ENCODE results near the gene LIN54.

Gene LIN54

DNA sequence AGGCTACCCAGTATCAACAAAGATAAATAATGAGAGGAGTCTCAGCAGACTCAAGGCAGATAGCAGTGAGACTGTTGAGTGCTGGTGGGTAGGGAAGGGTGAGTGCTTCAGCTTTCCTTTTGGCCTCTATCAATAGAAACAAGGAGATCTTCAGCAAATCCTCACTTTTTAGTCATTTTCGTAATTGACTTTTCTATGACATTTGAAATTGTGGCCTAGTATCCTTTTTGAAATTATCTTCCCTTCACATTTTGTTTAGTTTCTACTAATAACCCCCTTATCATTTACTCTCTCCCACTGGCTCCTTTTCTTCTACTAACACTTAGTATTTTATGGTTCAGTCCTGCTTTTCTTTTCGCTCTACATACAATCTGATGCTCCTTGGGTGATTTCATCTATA lies 44.9 kb downstream of the LIN54 start:
- DNase-seq, result no peak
- H3K4me3 ChIP-seq (ENCODE audit: low read depth, low read length), result no peak overlapping the region
- no peak overlapping the region for H4K91ac ChIP-seq (ENCODE audit: low read depth, low read length)
- no peaks in the 10 kb centered on the region for H3K4me1 ChIP-seq (ENCODE audit: control insufficient read depth in 1 of 2, insufficient read depth in 2 of 2, low read length in 2 of 2)
- H2AFZ ChIP-seq (ENCODE audit: insufficient read depth, low read length, poor library complexity), result no peak overlapping the region
- no peak overlapping the region for H3K4ac ChIP-seq (ENCODE audit: low read depth, low read length)
- H2BK12ac ChIP-seq (ENCODE audit: low read length), result no peak overlapping the region
- H4K8ac ChIP-seq (ENCODE audit: low read depth, low read length), result no peak overlapping the region
- H3K79me1 ChIP-seq (ENCODE audit: low read length), result no peaks in the 10 kb centered on the region
- peaks cover 2 to 12% of the 10 kb centered on the region in 2 experiments for H3K36me3 ChIP-seq (ENCODE audit: control insufficient read depth in 1 of 2, insufficient read depth in 2 of 2, low read length in 2 of 2)
- no peak overlapping the region for H2BK120ac ChIP-seq (ENCODE audit: insufficient read depth, low read length, poor library complexity)
- no peak overlapping the region for H2AK5ac ChIP-seq (ENCODE audit: low read length)
- no peaks in the 10 kb centered on the region for H3K9me3 ChIP-seq (ENCODE audit: insufficient read depth, low read depth, low read length)
- H3K79me2 ChIP-seq (ENCODE audit: control insufficient read depth, insufficient read depth, low read length, poor library complexity), result no peaks in the 10 kb centered on the region
- no peak overlapping the region for H3K14ac ChIP-seq (ENCODE audit: low read length)
- no peak overlapping the region for H4K12ac ChIP-seq (ENCODE audit: low read depth, low read length)
- no peak overlapping the region for H3K27ac ChIP-seq (ENCODE audit: low read depth, low read length)
- H3K4me2 ChIP-seq (ENCODE audit: low read length), result no peak overlapping the region
- no CpG with 5 or more reads among the region's 2 CpGs for WGBS (ENCODE audit: extremely low coverage, insufficient coverage, insufficient read length)
- no peaks in the 10 kb centered on the region for H3K27me3 ChIP-seq (ENCODE audit: insufficient read depth, low read length)
- no peak overlapping the region for H3K23ac ChIP-seq (ENCODE audit: low read length)
- H3K9ac ChIP-seq (ENCODE audit: low read length), result no peak overlapping the region
- no peak overlapping the region for H2BK5ac ChIP-seq (ENCODE audit: low read depth, low read length, poor library complexity)
- H3K18ac ChIP-seq (ENCODE audit: low read length), result no peak overlapping the region

DNA sequence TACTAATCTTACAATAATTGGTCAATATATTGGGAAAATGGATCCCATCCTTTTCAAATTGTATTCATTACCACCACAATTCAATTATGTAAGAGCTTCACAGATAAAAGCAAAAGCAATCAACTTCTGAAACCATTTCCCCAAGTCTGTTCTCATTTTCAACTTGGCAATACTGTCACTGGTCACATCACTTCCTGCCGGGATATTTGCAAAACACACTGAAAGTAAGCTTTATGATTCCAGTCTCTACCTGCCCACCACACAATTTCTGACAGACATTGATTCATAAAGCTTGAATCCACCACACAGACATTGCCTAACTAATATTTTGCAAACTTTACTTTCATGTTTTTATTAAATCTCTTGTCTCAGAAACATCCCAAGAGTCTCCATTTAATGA lies 53.6 kb downstream of the LIN54 start:
- no peak overlapping the region for H3K27ac ChIP-seq (ENCODE audit: low read depth, low read length)
- H3K23ac ChIP-seq (ENCODE audit: low read length), result no peak overlapping the region
- H4K91ac ChIP-seq (ENCODE audit: low read depth, low read length), result no peak overlapping the region
- no peak overlapping the region for H3K4me2 ChIP-seq (ENCODE audit: low read length)
- no peaks in the 10 kb centered on the region for H3K27me3 ChIP-seq (ENCODE audit: insufficient read depth, low read length)
- H2AFZ ChIP-seq (ENCODE audit: insufficient read depth, low read length, poor library complexity), result no peak overlapping the region
- no peaks in the 10 kb centered on the region for H3K79me1 ChIP-seq (ENCODE audit: low read length)
- WGBS (ENCODE audit: extremely low coverage, insufficient coverage, insufficient read length), result no CpG with 5 or more reads among the region's 1 CpG
- no peak overlapping the region for H2BK5ac ChIP-seq (ENCODE audit: low read depth, low read length, poor library complexity)
- H3K9me3 ChIP-seq (ENCODE audit: insufficient read depth, low read depth, low read length), result no peaks in the 10 kb centered on the region
- no peak overlapping the region for H3K14ac ChIP-seq (ENCODE audit: low read length)
- peaks cover 0 to 6% of the 10 kb centered on the region in 2 experiments for H3K36me3 ChIP-seq (ENCODE audit: control insufficient read depth in 1 of 2, insufficient read depth in 2 of 2, low read length in 2 of 2)
- no peaks in the 10 kb centered on the region for H3K4me1 ChIP-seq (ENCODE audit: control insufficient read depth in 1 of 2, insufficient read depth in 2 of 2, low read length in 2 of 2)
- no peaks in the 10 kb centered on the region for H3K79me2 ChIP-seq (ENCODE audit: control insufficient read depth, insufficient read depth, low read length, poor library complexity)
- no peak overlapping the region for H2AK5ac ChIP-seq (ENCODE audit: low read length)
- no peak overlapping the region for H4K12ac ChIP-seq (ENCODE audit: low read depth, low read length)
- DNase-seq, result no peak
- no peak overlapping the region for H3K4ac ChIP-seq (ENCODE audit: low read depth, low read length)
- no peak overlapping the region for H3K4me3 ChIP-seq (ENCODE audit: low read depth, low read length)
- no peak overlapping the region for H2BK120ac ChIP-seq (ENCODE audit: insufficient read depth, low read length, poor library complexity)
- no peak overlapping the region for H3K9ac ChIP-seq (ENCODE audit: low read length)
- no peak overlapping the region for H4K8ac ChIP-seq (ENCODE audit: low read depth, low read length)
- no peak overlapping the region for H3K18ac ChIP-seq (ENCODE audit: low read length)
- H2BK12ac ChIP-seq (ENCODE audit: low read length), result no peak overlapping the region

DNA sequence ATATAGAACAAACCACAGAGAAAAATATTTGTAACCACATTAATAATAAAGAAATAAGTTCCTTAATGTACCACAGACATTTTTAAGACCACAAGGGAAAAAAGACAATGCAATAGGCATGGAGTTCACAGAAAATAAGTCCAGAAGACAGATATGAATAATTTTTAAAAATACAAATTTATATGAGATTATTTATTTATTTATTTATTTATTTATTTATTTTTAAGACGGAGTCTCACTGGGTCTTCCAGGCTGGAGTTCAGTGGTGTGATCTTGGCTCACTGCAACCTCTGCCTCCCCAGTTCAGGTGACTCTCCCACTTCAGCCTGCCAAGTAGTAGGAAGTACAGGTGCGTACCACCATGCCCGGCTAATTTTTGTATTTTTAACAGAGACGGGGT lies 56.4 kb downstream of the LIN54 start:
- no peak overlapping the region for H3K23ac ChIP-seq (ENCODE audit: low read length)
- no peak overlapping the region for H4K8ac ChIP-seq (ENCODE audit: low read depth, low read length)
- no peaks in the 10 kb centered on the region for H3K36me3 ChIP-seq (ENCODE audit: control insufficient read depth in 1 of 2, insufficient read depth in 2 of 2, low read length in 2 of 2)
- H2AFZ ChIP-seq (ENCODE audit: insufficient read depth, low read length, poor library complexity), result no peak overlapping the region
- no peak overlapping the region for H3K18ac ChIP-seq (ENCODE audit: low read length)
- H2BK5ac ChIP-seq (ENCODE audit: low read depth, low read length, poor library complexity), result no peak overlapping the region
- H3K4me3 ChIP-seq (ENCODE audit: low read depth, low read length), result no peak overlapping the region
- no peaks in the 10 kb centered on the region for H3K9me3 ChIP-seq (ENCODE audit: insufficient read depth, low read depth, low read length)
- H2BK12ac ChIP-seq (ENCODE audit: low read length), result no peak overlapping the region
- H3K4ac ChIP-seq (ENCODE audit: low read depth, low read length), result no peak overlapping the region
- H2AK5ac ChIP-seq (ENCODE audit: low read length), result no peak overlapping the region
- H3K4me2 ChIP-seq (ENCODE audit: low read length), result no peak overlapping the region
- WGBS (ENCODE audit: extremely low coverage, insufficient coverage, insufficient read length), result no CpG with 5 or more reads among the region's 4 CpGs
- H3K27me3 ChIP-seq (ENCODE audit: insufficient read depth, low read length), result no peaks in the 10 kb centered on the region
- H3K79me2 ChIP-seq (ENCODE audit: control insufficient read depth, insufficient read depth, low read length, poor library complexity), result no peaks in the 10 kb centered on the region
- H3K27ac ChIP-seq (ENCODE audit: low read depth, low read length), result no peak overlapping the region
- no peak overlapping the region for H4K91ac ChIP-seq (ENCODE audit: low read depth, low read length)
- H2BK120ac ChIP-seq (ENCODE audit: insufficient read depth, low read length, poor library complexity), result no peak overlapping the region
- H3K79me1 ChIP-seq (ENCODE audit: low read length), result no peaks in the 10 kb centered on the region
- no peak overlapping the region for H3K14ac ChIP-seq (ENCODE audit: low read length)
- no peak for DNase-seq
- no peaks in the 10 kb centered on the region for H3K4me1 ChIP-seq (ENCODE audit: control insufficient read depth in 1 of 2, insufficient read depth in 2 of 2, low read length in 2 of 2)
- no peak overlapping the region for H3K9ac ChIP-seq (ENCODE audit: low read length)
- H4K12ac ChIP-seq (ENCODE audit: low read depth, low read length), result no peak overlapping the region

DNA sequence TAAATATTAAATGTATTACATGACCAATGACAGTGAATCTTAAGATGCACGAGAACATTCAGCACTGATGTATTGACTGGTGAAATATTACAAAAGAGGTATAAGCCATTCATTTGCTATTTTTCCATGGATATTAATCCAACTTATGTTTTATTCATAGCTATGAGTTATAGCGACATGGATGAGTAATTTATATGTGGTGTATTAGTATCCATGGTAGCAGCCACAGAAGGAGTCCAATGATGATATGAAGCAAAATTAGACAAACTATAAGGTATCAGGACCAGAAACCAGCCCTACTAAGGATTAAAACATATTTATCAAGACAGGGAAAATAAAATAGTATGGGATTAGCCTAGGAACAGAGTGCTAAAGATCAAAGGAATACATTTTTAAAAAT lies 59.4 kb downstream of the LIN54 start:
- Histone ChIP-seq H2BK12ac (ENCODE audit: low read length) (no peak overlapping the region), H3K27me3 (ENCODE audit: insufficient read depth, low read length) (no peaks in the 10 kb centered on the region), H2BK120ac (ENCODE audit: insufficient read depth, low read length, poor library complexity) (no peak overlapping the region), H3K4me3 (ENCODE audit: low read depth, low read length) (no peak overlapping the region), H2BK5ac (ENCODE audit: low read depth, low read length, poor library complexity) (no peak overlapping the region), H3K79me1 (ENCODE audit: low read length) (no peaks in the 10 kb centered on the region), H3K14ac (ENCODE audit: low read length) (no peak overlapping the region), H4K8ac (ENCODE audit: low read depth, low read length) (no peak overlapping the region), H3K36me3 (ENCODE audit: control insufficient read depth in 1 of 2, insufficient read depth in 2 of 2, low read length in 2 of 2) (no peaks in the 10 kb centered on the region), H3K4me1 (ENCODE audit: control insufficient read depth in 1 of 2, insufficient read depth in 2 of 2, low read length in 2 of 2) (no peaks in the 10 kb centered on the region), H3K4ac (ENCODE audit: low read depth, low read length) (no peak overlapping the region), H4K91ac (ENCODE audit: low read depth, low read length) (no peak overlapping the region), H3K4me2 (ENCODE audit: low read length) (no peak overlapping the region), H3K79me2 (ENCODE audit: control insufficient read depth, insufficient read depth, low read length, poor library complexity) (no peaks in the 10 kb centered on the region), H3K9ac (ENCODE audit: low read length) (no peak overlapping the region), H2AFZ (ENCODE audit: insufficient read depth, low read length, poor library complexity) (no peak overlapping the region), H3K18ac (ENCODE audit: low read length) (no peak overlapping the region), H3K23ac (ENCODE audit: low read length) (no peak overlapping the region), H4K12ac (ENCODE audit: low read depth, low read length) (no peak overlapping the region), H3K27ac (ENCODE audit: low read depth, low read length) (no peak overlapping the region), H2AK5ac (ENCODE audit: low read length) (no peak overlapping the region), H3K9me3 (ENCODE audit: insufficient read depth, low read depth, low read length) (no peaks in the 10 kb centered on the region)
- DNase-seq, result no peak
- WGBS (ENCODE audit: extremely low coverage, insufficient coverage, insufficient read length), result no CpG with 5 or more reads among the region's 2 CpGs

Measured in trophoblast cell (in vitro differentiated cells and primary cell).